H1 (cell line): ENCODE measurements around the gene DOK6. TPM values are rescaled to one million over a fixed set of nuclear protein-coding genes. Genes with fewer than 3 reads are reported as not detected.

ENCODE experiments used
- CHD1 ChIP-seq: IDR thresholded peaks from 2 replicates; pipeline ENCODE4 v1.6.1; 2012; ENCODE audit warnings: low read depth, low read length, improper control_type of control experiment
- E2F6 ChIP-seq: IDR thresholded peaks from 2 replicates; pipeline ENCODE4 v1.6.1; 2012; ENCODE audit warnings: inconsistent platforms
- GABPA ChIP-seq: IDR thresholded peaks from 2 replicates; pipeline ENCODE4 v1.6.1; 2011; ENCODE audit warnings: mild to moderate bottlenecking, low read length, moderate library complexity, borderline replicate concordance; ENCODE audit not compliant: insufficient read depth
- GTF2F1 ChIP-seq: IDR thresholded peaks from 2 replicates; pipeline ENCODE4 v1.6.1; 2012; ENCODE audit warnings: low read depth, low read length, improper control_type of control experiment, borderline replicate concordance
- MAX ChIP-seq: IDR thresholded peaks from 2 replicates; pipeline ENCODE4 v1.6.1; 2012; ENCODE audit warnings: inconsistent platforms
- POLR2A ChIP-seq, 2 experiments: IDR thresholded peaks; 1 replicate in 1 of 2; 2 replicates in 1 of 2; pipeline ENCODE4 v1.6.1; 2011; ENCODE audit warnings: low read depth in 2 of 2, low read length in 2 of 2, mild to moderate bottlenecking in 2 of 2; ENCODE audit errors: control extremely low read depth in 1 of 2
- RNF2 ChIP-seq: fragments of 200-900, 300-1000 bp; sonication (generic); IDR thresholded peaks from 2 replicates; pipeline ENCODE4 v1.7.1; 2016; ENCODE audit warnings: borderline replicate concordance, low read depth, mild to moderate bottlenecking, antibody characterized with exemption, low read length; ENCODE audit not compliant: poor library complexity, severe bottlenecking; ENCODE audit errors: missing control alignments
- SIX5 ChIP-seq: IDR thresholded peaks from 2 replicates; pipeline ENCODE4 v1.6.1; 2011; ENCODE audit warnings: mild to moderate bottlenecking, low read depth, low read length
- TAF1 ChIP-seq: IDR thresholded peaks from 2 replicates; pipeline ENCODE4 v1.6.1; 2011; ENCODE audit warnings: mild to moderate bottlenecking, low read depth, low read length
- TAF7 ChIP-seq: optimal IDR thresholded peaks from 2 replicates; pipeline ENCODE3; 2011; ENCODE audit warnings: low read depth, mild to moderate bottlenecking, inconsistent platforms, low read length, moderate library complexity, borderline replicate concordance
- polyA plus RNA-seq, 7 experiments: library from polyadenylated mRNA; depleted of rRNA in 3 of 7; stranded (reverse) in 5 of 7; unstranded in 2 of 7; fragments of >200 nt in 5 of 7; fragments of 200-250 nt in 2 of 7; gene quantifications; 1 replicate in 5 of 7; 2 replicates in 1 of 7; 4 replicates in 1 of 7; pipeline versions ENCODE4 v1.2.1 to v1.2.3, GENCODE V29; 2011 to 2013; ENCODE audit warnings: missing spikeins in 2 of 7, mixed read lengths in 2 of 7
- total RNA-seq: library from RNA; stranded (reverse); fragmentation: NEBNext Ultra II Directional; extraction: Animal tissue kit (Norgen Biotek cat#: 25700); gene quantifications from 2 replicates; pipeline ENCODE4 v1.2.1, GENCODE V29; 2021
- TF ChIP-seq, protein P1 (sequence below): fragments of 300-600 bp; sonication (generic); IDR thresholded peaks from 2 replicates; pipeline ENCODE4 v1.7.1; 2012; ENCODE audit warnings: low read length, moderate library complexity, mild to moderate bottlenecking, inconsistent platforms; ENCODE audit not compliant: insufficient replicate concordance

The DOK6 gene
- total and polyA plus RNA-seq, 2 of the 8 experiments (the other 6 are each of a cell fraction or from before 2014, with no cell fraction given), result 0.33 to 0.50 TPM

DNA sequence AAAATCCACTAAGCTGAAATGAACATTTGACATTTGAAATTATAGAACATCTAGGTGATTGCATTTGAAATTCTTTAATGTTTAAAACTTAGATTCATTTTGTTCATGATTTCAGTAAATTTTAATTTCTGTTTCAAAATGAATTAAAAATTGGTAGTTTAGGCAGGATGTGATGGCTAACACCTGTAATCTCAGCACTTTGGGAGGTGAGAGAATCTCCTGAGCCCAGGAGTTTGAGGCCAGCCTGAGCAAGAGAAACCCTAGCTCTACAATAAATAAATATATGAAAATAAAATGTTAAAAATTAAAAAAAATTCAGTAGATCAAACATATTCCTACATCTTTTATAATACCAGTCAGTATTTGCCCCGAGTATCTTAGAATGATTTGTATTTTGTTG lies 330.0 kb downstream of the DOK6 start (continued):
- TF ChIP-seq, protein P1, sequence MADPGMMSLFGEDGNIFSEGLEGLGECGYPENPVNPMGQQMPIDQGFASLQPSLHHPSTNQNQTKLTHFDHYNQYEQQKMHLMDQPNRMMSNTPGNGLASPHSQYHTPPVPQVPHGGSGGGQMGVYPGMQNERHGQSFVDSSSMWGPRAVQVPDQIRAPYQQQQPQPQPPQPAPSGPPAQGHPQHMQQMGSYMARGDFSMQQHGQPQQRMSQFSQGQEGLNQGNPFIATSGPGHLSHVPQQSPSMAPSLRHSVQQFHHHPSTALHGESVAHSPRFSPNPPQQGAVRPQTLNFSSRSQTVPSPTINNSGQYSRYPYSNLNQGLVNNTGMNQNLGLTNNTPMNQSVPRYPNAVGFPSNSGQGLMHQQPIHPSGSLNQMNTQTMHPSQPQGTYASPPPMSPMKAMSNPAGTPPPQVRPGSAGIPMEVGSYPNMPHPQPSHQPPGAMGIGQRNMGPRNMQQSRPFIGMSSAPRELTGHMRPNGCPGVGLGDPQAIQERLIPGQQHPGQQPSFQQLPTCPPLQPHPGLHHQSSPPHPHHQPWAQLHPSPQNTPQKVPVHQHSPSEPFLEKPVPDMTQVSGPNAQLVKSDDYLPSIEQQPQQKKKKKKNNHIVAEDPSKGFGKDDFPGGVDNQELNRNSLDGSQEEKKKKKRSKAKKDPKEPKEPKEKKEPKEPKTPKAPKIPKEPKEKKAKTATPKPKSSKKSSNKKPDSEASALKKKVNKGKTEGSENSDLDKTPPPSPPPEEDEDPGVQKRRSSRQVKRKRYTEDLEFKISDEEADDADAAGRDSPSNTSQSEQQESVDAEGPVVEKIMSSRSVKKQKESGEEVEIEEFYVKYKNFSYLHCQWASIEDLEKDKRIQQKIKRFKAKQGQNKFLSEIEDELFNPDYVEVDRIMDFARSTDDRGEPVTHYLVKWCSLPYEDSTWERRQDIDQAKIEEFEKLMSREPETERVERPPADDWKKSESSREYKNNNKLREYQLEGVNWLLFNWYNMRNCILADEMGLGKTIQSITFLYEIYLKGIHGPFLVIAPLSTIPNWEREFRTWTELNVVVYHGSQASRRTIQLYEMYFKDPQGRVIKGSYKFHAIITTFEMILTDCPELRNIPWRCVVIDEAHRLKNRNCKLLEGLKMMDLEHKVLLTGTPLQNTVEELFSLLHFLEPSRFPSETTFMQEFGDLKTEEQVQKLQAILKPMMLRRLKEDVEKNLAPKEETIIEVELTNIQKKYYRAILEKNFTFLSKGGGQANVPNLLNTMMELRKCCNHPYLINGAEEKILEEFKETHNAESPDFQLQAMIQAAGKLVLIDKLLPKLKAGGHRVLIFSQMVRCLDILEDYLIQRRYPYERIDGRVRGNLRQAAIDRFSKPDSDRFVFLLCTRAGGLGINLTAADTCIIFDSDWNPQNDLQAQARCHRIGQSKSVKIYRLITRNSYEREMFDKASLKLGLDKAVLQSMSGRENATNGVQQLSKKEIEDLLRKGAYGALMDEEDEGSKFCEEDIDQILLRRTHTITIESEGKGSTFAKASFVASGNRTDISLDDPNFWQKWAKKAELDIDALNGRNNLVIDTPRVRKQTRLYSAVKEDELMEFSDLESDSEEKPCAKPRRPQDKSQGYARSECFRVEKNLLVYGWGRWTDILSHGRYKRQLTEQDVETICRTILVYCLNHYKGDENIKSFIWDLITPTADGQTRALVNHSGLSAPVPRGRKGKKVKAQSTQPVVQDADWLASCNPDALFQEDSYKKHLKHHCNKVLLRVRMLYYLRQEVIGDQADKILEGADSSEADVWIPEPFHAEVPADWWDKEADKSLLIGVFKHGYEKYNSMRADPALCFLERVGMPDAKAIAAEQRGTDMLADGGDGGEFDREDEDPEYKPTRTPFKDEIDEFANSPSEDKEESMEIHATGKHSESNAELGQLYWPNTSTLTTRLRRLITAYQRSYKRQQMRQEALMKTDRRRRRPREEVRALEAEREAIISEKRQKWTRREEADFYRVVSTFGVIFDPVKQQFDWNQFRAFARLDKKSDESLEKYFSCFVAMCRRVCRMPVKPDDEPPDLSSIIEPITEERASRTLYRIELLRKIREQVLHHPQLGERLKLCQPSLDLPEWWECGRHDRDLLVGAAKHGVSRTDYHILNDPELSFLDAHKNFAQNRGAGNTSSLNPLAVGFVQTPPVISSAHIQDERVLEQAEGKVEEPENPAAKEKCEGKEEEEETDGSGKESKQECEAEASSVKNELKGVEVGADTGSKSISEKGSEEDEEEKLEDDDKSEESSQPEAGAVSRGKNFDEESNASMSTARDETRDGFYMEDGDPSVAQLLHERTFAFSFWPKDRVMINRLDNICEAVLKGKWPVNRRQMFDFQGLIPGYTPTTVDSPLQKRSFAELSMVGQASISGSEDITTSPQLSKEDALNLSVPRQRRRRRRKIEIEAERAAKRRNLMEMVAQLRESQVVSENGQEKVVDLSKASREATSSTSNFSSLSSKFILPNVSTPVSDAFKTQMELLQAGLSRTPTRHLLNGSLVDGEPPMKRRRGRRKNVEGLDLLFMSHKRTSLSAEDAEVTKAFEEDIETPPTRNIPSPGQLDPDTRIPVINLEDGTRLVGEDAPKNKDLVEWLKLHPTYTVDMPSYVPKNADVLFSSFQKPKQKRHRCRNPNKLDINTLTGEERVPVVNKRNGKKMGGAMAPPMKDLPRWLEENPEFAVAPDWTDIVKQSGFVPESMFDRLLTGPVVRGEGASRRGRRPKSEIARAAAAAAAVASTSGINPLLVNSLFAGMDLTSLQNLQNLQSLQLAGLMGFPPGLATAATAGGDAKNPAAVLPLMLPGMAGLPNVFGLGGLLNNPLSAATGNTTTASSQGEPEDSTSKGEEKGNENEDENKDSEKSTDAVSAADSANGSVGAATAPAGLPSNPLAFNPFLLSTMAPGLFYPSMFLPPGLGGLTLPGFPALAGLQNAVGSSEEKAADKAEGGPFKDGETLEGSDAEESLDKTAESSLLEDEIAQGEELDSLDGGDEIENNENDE, result no peak
- TF ChIP-seq TAF7 (no peak), MAX (no peak), RNF2 (no peak), GTF2F1 (no peak), POLR2A (IDR thresholded peaks at IDR 0.05; ENCODE audit: control extremely low read depth in 1 of 2, low read depth in 2 of 2, low read length in 2 of 2) (no peak), GABPA (no peak), CHD1 (no peak), SIX5 (no peak), TAF1 (no peak), E2F6 (no peak)
